ENCODE data around the gene ZNF410.
A peak's percentile ranks its signal among the peaks of the same experiment; 100 is the strongest.
"Not testable (repeated sequence)": the region's sequence is repeated elsewhere in the genome, so short reads cannot be mapped to it uniquely, and the experiment has no call there.

The ZNF410 gene

GRCh38 chr14:73886449-73887317, at the start of gene ZNF410:
Gene ZNF410, plus strand, starts transcription at chr14:73886859. Its CDS starts 5,317 bp downstream, at chr14:73892176.
- DNase-seq, result peak; percentile 87 to 91

GRCh38 chr14:73838293-73839034, 48.2 kb upstream of the ZNF410 start:
- not testable (repeated sequence) for DNase-seq

DNA sequence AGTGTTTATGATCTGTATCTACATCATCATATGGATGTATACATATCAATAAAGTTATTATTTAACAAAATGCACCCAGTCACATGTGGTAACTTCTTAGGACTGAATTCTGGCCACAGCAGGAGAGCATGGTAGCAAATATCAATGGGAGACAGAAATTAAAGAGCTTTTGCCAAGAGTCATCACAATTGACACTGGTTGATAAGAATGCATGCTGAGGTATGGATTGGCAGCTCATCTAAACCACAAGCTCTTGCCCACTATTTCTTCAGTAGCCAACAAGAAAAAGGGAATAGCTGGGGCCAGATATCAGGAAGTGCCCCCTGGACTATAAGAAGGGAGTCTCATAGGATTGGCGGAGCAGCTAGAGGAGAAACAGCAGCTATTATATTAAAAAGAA, 44.5 kb upstream of the ZNF410 start:
- DNase-seq, result no peak

DNA sequence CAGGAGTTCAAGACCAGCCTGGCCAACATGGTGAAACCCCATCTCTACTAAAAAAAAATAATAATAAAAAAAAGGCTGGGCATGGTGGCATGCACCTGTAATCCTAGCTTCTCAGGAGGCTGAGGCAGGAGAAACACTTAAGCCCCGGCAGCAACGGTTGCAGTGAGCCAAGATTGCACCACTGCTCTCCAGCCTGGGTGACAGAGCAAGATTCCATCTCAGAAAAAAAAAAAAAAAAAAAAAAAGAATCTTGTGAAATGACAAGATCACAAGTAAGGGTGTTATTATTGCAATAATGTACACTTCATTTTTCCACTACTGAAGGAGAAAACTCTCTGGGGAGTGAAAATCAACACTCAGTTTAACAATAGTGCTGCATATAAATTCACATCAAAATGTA, 43.8 kb upstream of the ZNF410 start:
- DNase-seq, result no peak

- no peak for DNase-seq
Observed at GRCh38 chr14:73843296-73843695, 43.4 kb upstream of the ZNF410 start.

GRCh38 chr14:73846947-73847346, 39.7 kb upstream of the ZNF410 start:
- no peak for DNase-seq

DNA sequence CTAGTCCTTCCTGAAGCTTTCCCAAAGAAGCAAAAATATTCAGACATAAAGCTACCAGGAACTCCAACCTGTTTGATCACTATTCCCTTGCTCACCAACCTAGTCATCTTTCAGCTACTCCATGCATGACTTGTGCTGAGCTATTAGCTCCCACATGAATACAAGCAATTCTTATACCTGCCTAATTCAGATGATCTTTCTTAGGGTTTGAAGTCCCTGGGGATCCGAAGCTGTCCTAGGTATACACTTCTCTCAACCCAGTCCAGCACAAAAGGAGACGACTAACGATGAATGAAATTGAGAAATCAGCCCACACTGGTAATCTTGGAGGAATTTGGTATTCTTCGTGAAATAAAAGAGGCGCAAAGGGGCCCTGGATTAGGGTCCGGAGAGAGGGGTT, 35.7 kb upstream of the ZNF410 start:
- no peak for DNase-seq

- peak; percentile 91 to 92 for DNase-seq
Observed at GRCh38 chr14:73851567-73852382, 34.9 kb upstream of the ZNF410 start, which contains the start of gene PTGR2. Gene PTGR2, plus strand, starts transcription at chr14:73851831. Its CDS starts 7,032 bp downstream, at chr14:73858863.

- DNase-seq, result no peak
Observed at GRCh38 chr14:73859145-73859544, 27.5 kb upstream of the ZNF410 start.

- no peak for DNase-seq
Observed at GRCh38 chr14:73861073-73861472, 25.6 kb upstream of the ZNF410 start.

- DNase-seq, result no peak
Observed at GRCh38 chr14:73862480-73862879, 24.2 kb upstream of the ZNF410 start.

GRCh38 chr14:73863209-73863608, 23.4 kb upstream of the ZNF410 start:
- no peak for DNase-seq

- DNase-seq, result no peak
Observed at GRCh38 chr14:73865534-73866113, 21.0 kb upstream of the ZNF410 start.

- DNase-seq, result not testable (repeated sequence)
Observed at GRCh38 chr14:73869754-73870153, 16.9 kb upstream of the ZNF410 start.

DNA sequence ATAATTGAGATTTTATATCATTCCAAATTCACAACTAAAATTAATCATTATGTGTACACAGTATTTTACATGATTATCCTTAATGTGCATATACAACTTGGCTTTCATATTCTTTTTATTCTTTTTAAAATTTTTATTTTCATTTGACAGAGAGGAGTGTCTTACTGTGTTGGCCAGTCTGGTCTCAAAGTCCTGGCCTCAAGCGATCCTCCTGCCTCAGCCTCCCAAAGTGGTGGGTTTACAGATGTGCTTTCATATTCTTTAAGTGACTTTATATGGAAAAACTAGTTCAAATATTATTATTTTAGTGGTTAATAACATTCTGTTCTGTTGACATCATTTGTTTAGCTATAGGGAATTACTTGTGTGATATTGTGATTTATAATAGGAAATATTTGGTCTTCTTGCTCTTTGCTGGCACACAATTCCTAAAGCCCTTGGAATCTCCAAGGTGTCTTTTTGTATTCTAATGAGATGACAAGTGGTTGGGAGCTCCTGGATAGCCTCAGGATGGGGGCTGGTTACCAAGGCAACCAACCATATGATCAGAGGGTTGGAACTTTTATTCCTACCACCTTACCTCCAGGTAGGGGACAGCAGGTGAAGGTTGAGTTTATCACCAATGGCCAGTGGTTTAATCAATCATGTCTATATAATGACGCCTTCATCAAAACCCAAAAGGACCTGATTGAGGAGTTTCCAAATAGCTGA, 16.0 kb upstream of the ZNF410 start:
- no peak for DNase-seq

DNA sequence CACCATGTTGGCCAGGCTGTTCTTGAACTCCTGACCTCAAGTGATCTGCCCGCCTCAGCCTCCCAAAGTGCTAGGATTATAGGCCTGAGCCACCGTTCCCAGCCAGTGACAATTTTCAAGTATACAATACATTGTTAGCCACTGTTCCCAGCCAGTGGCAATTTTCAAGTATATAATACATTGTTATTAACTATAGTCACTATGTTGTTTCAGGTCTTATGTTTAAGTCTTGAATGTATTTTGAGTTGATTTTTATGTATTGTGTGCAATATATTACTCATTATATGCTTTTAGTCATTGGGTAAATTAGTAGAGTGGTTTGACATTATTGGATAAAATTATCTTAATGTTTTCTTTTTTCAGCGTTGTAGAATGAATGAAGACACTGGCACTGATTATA, 13.0 kb upstream of the ZNF410 start:
- no peak for DNase-seq

DNA sequence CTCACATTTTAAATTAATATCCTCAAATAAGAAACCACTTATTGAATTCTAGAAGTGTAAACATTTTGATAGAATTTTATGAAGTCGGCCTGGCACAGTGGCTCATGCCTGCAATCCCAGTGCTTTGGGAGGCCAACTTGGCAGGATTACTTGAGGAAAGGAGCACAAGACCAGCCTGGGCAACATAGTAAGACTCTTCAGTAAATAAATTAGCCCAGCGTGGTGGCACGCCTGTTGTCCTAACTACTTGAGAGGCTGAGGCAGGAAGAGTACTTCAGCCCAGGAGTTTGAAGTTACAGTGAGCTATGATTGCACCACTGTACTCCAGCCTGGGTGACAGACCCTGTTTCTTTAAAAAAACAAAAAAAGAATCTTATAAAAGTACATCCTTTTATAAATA, 8.9 kb upstream of the ZNF410 start:
- no peak for DNase-seq

GRCh38 chr14:73878436-73878835, 8.2 kb upstream of the ZNF410 start:
- DNase-seq, result no peak

GRCh38 chr14:73879027-73879426, 7.6 kb upstream of the ZNF410 start:
- DNase-seq, result no peak

DNA sequence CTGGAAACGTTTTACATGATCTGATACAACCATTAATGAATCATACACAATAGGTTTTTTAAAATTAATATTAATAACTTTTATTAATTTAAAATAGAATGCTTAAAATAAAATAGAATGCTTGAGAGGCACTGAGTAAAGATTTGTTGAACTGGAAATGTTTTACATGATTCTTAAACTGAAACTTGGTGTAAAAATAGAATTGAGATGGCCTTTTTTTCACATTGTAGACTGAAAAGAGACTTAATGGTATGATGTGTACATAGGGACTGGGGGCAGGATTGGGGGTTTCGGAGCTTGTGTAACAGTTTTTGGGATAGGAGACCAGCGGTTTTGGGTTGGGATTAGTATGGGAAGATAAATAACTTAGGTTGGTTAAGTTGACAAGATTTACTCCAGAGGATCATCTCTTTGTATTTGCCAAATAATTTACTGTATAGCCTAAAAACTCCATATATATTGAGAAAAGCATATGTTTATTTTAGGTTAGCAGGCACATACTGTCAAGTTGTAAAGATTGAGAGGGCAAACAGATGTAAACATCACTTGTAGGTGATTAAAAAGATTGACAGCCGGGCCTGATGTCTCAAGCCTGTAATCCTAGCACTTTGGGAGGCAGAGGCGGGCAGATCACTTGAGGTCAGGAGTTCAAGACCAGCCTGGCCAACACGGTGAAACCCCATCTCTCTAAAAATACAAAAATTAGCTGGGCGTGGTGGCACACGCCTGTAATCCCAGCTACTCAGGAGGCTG, 2.0 kb upstream of the ZNF410 start:
- no peak for DNase-seq

DNA sequence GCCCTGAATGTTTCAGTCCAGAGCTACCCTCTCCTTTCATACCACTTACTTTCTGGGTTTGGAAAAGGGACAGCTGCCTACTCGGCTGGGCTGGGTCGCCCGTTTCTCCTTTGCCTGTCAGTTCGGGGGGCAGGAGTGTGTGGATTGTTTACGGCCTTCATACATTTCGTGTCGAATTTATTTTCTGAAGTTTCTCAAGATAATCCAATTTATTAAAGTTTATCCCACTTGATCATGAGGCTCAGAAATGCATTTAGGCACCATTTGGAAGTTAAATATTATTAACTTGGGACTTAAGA, 608 bp downstream of the ZNF410 start:
- no peak for DNase-seq
